ENCODE measurements around the gene UCN3.
"Not testable (repeated sequence)": the region's sequence is repeated elsewhere in the genome, so short reads cannot be mapped to it uniquely, and the experiment has no call there.

Gene UCN3

DNA sequence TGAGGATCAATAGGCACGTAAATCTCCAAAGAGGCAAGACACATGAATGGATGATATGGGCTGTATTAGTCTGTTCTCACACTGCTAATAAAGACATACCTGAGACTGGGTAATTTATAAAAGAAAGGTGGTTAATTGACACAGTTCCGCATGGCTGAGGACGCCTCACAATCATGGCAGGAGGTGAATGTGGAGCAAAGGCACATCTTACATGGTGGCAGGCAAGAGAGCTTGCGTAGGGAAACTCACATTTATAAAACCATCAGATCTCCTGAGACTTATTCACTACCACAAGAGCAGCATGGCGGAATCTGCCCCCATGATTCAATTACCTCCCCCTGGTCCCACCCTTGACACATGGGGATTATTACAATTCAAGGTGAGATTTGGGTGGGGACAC is 14.4 kb downstream of the UCN3 start:
- not testable (repeated sequence) for H3K4me3 Mint-ChIP-seq; ATAC-seq (ENCODE audit: low read depth); H3K27me3 Mint-ChIP-seq; H3K36me3 Mint-ChIP-seq; H3K4me1 Mint-ChIP-seq; H3K9me3 Mint-ChIP-seq; H3K27ac Mint-ChIP-seq; DNase-seq (ENCODE audit: low spot score in 2 of 2)

DNA sequence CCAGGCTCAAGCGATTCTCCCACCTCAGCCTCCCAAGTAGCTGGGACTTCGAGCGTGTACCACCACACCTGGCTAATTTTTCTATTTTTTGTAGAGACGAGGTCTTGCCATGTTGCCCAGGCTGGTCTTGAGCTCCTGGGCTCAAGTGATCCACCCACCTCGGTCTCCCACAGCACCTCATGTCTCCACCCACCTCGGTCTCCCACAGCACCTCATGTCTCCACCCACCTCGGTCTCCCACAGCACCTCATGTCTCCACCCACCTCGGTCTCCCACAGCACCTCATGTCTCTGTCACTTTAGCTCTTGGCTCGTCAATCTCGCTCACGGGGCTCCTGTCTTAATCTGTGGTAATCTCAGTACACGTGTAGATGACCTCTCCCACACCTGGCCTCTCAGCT is 15.6 kb downstream of the UCN3 start:
- not testable (repeated sequence) for ATAC-seq (ENCODE audit: low read depth); H3K4me3 Mint-ChIP-seq; DNase-seq (ENCODE audit: low spot score in 2 of 2); H3K27me3 Mint-ChIP-seq; H3K9me3 Mint-ChIP-seq; H3K36me3 Mint-ChIP-seq; H3K27ac Mint-ChIP-seq; H3K4me1 Mint-ChIP-seq

DNA sequence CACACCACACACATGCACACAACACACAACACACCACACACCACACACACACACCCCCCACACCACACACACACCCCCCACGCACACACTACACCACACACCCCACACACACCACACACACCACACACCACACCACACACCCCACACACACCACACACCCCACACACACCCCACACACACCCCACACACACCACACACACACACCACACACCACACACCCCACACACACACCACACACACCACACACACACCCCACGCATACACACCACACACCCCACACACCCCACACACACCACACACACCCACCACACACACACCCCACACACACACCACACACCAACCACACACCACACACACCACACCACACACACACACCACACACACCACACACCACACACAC is 16.4 kb downstream of the UCN3 start:
- no peak overlapping the region for H3K27ac Mint-ChIP-seq

DNA sequence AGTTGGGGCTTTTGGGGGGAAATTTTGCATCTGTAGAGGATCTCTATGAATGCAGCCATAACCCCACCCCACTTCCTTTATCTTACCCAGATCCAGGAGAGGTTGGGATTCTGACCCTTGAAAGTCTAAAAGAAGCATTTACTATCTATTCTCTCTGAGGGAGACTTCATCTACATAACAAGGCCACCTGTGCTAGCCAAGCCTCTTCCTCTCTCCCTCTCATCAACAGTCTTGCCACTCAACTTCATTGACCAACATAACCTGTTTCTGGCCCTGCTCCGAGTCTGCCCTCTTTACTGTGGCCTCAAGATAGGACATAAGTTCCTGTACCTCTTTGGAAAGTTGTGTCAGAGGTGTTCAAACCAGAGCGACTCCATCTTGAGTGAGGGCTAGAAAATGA is 20.5 kb downstream of the UCN3 start:
- Mint-ChIP-seq H3K4me1 (peaks cover 2% of the 10 kb centered on the region), H3K27me3 (peaks cover 13% of the 10 kb centered on the region), H3K4me3 (no peak overlapping the region), H3K36me3 (peaks cover 1% of the 10 kb centered on the region), H3K27ac (no peak overlapping the region), H3K9me3 (peaks cover 9% of the 10 kb centered on the region)
- no peak for ATAC-seq (ENCODE audit: low read depth)
- no peak for DNase-seq (ENCODE audit: low spot score in 2 of 2)

More for the DNA sequence above, 16.4 kb downstream of the UCN3 start:
- H3K36me3 Mint-ChIP-seq = no peaks in the 10 kb centered on the region
- DNase-seq (ENCODE audit: low spot score in 2 of 2) = no peak
- H3K27me3 Mint-ChIP-seq = peaks cover 6% of the 10 kb centered on the region
- ATAC-seq (ENCODE audit: low read depth) = no peak
- no peak overlapping the region for H3K4me3 Mint-ChIP-seq
- H3K9me3 Mint-ChIP-seq = no peaks in the 10 kb centered on the region
- peaks cover 2% of the 10 kb centered on the region for H3K4me1 Mint-ChIP-seq

DNA sequence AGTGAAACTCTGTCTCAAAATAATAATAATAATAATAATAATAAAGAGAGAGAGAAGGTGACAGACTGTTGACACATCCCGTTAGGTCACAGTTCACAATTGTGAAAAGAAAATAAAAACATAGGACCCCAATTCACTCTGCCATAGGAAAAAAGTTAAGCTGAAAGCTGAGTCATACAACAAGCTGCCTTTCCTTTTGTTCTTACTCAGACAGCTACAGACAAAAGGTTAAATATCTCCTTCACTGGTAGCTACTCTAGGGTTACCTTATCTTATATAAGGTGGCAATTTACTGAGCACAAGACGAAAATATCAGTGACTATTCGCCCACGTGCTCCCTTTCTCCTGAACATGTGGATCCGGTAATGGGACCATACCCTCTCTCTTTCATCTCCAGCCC is 22.4 kb downstream of the UCN3 start:
- no peak overlapping the region for H3K27ac Mint-ChIP-seq
- DNase-seq (ENCODE audit: low spot score in 2 of 2) (no peak), ATAC-seq (ENCODE audit: low read depth) (no peak)
- peaks cover 9% of the 10 kb centered on the region for H3K9me3 Mint-ChIP-seq
- H3K4me3 Mint-ChIP-seq = no peak overlapping the region
- H3K36me3 Mint-ChIP-seq = peaks cover 1% of the 10 kb centered on the region
- peaks cover 13% of the 10 kb centered on the region for H3K27me3 Mint-ChIP-seq
- peaks cover 2% of the 10 kb centered on the region for H3K4me1 Mint-ChIP-seq

DNA sequence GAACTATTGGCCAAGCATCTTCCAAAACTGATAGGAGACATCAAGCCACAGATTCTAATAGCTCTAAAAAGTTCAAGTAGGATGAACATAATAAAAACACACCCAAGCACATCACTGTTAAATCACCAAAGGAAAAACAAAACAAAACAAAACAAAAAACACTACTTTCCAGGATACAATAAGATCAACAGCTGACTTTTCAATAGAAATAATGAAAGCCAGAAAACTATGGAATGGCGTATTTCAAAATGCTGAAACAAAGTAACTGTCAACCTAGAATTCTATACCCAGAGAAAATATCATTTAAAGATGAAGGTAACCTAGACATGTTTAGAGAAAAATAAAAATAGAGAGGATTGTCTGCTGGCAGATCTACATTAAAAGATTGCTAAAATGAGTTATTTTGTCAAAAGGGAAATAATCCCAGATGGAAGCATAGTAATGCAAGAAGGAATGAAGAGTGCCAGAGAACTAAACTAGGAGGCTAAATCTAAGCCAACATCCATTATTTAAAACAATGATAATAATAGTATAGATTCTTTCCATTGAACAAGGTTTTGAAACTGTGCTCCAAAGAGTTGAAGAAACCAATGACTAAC is 25.9 kb downstream of the UCN3 start:
- Mint-ChIP-seq H3K27ac (no peak overlapping the region), H3K9me3 (peaks cover 9% of the 10 kb centered on the region), H3K4me1 (no peaks in the 10 kb centered on the region), H3K27me3 (peaks cover 15% of the 10 kb centered on the region), H3K4me3 (no peak overlapping the region), H3K36me3 (peaks cover 1% of the 10 kb centered on the region)
- ATAC-seq (ENCODE audit: low read depth) = no peak
- DNase-seq (ENCODE audit: low spot score in 2 of 2) = no peak

DNA sequence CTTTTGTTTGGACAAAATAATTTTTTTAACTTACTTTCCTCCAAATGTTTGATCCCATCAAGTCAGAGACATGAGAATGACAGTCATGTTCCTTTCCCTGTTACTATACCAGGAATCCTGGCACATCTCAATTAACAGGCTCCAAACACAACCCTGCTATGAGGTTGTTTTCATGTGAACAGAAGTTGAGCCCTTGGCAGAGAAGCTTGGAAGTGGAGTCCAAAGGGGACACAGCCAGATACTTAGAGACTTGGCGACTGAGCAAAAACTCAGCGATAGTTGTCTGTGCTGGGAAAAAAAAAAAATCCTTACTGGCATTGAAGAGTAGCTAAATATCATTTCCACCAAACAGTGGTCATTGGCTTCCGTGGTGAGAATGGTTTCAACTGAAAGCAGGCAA is 27.0 kb downstream of the UCN3 start:
- DNase-seq (ENCODE audit: low spot score in 2 of 2) (no peak), ATAC-seq (ENCODE audit: low read depth) (no peak)
- Mint-ChIP-seq H3K4me1 (no peaks in the 10 kb centered on the region), H3K4me3 (no peak overlapping the region), H3K27me3 (peaks cover 11% of the 10 kb centered on the region), H3K36me3 (peaks cover 1% of the 10 kb centered on the region), H3K9me3 (peaks cover 9% of the 10 kb centered on the region), H3K27ac (no peak overlapping the region)

DNA sequence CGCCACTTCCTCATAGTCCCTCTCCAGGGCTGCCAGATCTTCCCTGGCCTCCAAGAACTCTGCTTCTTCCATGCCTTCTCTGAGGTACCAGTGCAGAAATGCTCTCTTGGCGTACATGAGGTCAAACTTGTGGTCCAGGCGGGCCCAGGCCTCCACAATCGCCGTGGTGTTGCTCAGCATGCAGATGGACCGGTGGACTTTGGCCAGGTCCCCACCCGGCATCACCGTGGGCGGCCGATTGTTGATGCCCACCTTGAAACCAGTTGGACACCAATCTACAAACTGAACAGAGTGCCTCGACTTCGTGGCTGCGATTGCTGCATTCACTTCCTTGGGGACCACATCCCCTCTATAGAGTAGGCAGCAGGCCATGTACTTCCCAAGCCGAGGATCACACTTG is 28.8 kb downstream of the UCN3 start:
- Mint-ChIP-seq H3K4me1 (peaks cover 4% of the 10 kb centered on the region), H3K4me3 (no peak overlapping the region), H3K9me3 (peaks cover 4% of the 10 kb centered on the region), H3K27ac (no peak overlapping the region), H3K36me3 (no peaks in the 10 kb centered on the region), H3K27me3 (peaks cover 12% of the 10 kb centered on the region)
- DNase-seq (ENCODE audit: low spot score in 2 of 2) (no peak), ATAC-seq (ENCODE audit: low read depth) (no peak)

DNA sequence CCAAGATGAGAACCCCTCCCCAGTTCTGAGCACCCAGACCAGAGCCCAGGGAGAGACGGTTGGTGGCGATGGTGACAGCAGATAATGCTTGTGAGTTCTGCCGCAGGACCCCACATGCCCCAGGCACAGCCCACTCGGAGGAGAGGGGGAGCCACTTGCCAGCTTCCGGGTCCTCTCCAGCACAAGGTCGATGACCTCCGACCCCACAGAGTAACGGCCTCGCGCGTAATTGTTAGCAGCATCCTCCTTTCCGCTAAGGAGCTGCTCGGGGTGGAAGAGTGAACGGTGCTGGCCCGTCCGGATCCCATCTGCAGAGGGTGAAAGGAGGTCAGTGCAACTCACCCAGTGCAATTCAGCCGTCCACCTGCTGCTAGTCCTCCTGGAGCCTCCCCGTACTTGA is 30.4 kb downstream of the UCN3 start:
- H3K9me3 Mint-ChIP-seq = no peaks in the 10 kb centered on the region
- no peak overlapping the region for H3K4me3 Mint-ChIP-seq
- H3K27me3 Mint-ChIP-seq = peaks cover 15% of the 10 kb centered on the region
- no peak overlapping the region for H3K27ac Mint-ChIP-seq
- no peaks in the 10 kb centered on the region for H3K36me3 Mint-ChIP-seq
- ATAC-seq (ENCODE audit: low read depth) (no peak), DNase-seq (ENCODE audit: low spot score in 2 of 2) (no peak)
- H3K4me1 Mint-ChIP-seq = peaks cover 4% of the 10 kb centered on the region

DNA sequence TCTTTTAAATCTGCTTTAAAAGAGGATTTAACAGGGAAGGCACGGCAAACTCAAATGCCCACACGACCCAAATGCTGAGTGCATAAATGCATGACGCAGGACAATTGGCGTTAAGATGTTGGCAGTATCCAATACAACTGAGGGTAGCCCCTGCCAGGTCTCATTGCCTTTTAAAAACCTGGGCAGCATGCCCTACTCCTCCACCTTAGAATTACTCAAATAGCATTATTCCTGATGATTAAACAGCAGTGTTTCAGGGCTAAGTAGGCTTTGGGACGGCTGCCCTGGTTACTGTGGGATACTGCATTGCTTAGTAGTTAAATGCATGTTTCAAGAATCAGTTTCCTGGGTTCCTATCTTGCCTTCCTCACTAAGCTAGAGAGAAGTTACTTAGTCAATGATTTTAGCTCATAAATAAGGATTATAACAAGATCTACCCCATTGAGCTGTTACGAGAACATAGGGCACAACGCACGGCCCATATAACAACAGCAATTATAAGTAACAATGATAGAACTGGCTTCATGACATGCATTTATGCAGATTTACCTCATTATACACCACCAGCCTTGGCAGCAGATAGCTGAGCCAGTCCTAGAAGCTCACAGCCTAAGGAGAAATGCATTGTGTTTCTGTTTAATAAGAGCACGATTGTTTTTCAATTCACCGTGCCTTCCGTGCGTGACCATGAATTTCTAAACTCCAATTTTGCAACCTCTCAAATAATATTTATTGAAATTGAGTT is 32.0 kb downstream of the UCN3 start:
- H3K4me1 Mint-ChIP-seq = peaks cover 4% of the 10 kb centered on the region
- DNase-seq (ENCODE audit: low spot score in 2 of 2) (no peak), ATAC-seq (ENCODE audit: low read depth) (no peak)
- H3K27me3 Mint-ChIP-seq = peaks cover 18% of the 10 kb centered on the region
- H3K36me3 Mint-ChIP-seq = no peaks in the 10 kb centered on the region
- no peak overlapping the region for H3K4me3 Mint-ChIP-seq
- no peak overlapping the region for H3K27ac Mint-ChIP-seq
- H3K9me3 Mint-ChIP-seq = no peaks in the 10 kb centered on the region

DNA sequence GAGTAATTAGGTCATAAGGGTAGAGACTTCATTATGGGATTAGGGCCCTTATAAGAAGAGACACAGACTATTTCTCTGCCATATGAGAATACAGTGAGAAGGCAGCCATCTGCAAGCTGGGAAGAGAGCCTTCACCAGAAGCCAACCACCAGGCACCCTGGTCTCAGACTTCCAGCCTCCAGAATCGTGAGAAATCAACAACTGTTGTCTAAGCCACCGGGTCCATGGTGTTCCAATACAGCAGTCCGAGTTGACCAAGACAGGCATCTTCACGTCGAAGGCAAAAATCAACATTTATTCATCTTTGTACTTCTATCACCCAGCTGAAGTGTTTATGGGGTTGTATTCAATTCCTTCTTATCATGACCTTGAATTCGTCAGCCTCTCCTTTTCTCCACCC is 34.6 kb downstream of the UCN3 start:
- ATAC-seq (ENCODE audit: low read depth) = no peak

DNA sequence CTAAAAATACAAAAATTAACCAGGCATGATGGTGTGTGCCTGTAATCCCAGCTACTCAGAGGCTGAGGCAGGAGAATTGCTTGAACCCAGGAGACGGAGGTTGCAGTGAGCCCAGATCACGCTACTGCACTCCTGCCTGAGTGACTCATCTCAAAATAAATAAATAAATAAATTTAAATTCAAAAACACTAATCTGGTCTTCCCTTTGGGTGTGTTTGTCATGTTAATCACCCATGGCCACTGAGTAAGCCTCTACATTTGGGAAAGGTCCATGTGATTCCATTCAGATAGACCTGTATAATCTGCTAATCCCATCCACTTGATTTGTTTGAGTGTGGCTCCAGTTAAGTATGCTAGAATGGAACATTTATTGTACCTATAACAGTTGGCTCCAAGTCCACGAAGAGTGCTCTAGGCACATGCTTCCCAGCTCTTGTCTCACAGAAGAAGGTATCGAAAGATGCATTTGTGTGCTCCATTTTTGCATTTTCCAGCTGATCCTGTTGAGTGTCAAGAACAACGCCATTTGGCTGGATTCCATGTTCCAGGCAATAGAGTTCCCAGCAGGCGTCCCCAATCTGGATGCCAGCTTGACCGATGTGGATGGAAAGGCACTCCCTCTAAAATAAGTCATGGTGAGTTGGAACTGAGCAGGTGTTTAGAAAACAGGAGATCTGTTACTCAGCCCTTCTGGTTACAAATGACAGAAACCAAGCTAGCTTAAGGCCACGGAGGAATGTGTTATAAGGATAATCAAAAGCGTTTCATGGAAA is 35.9 kb downstream of the UCN3 start:
- no peak overlapping the region for H3K27ac Mint-ChIP-seq
- H3K4me3 Mint-ChIP-seq = no peak overlapping the region
- no peaks in the 10 kb centered on the region for H3K9me3 Mint-ChIP-seq
- H3K4me1 Mint-ChIP-seq = peaks cover 4% of the 10 kb centered on the region
- H3K36me3 Mint-ChIP-seq = no peaks in the 10 kb centered on the region
- H3K27me3 Mint-ChIP-seq = peaks cover 14% of the 10 kb centered on the region
- no peak for ATAC-seq (ENCODE audit: low read depth)
- DNase-seq (ENCODE audit: low spot score in 2 of 2) = no peak

More for the DNA sequence above, 34.6 kb downstream of the UCN3 start:
- H3K27me3 Mint-ChIP-seq = peaks cover 16% of the 10 kb centered on the region
- H3K4me1 Mint-ChIP-seq = peaks cover 4% of the 10 kb centered on the region
- no peaks in the 10 kb centered on the region for H3K9me3 Mint-ChIP-seq
- H3K27ac Mint-ChIP-seq = no peak overlapping the region
- no peak for DNase-seq (ENCODE audit: low spot score in 2 of 2)
- no peaks in the 10 kb centered on the region for H3K36me3 Mint-ChIP-seq
- no peak overlapping the region for H3K4me3 Mint-ChIP-seq

DNA sequence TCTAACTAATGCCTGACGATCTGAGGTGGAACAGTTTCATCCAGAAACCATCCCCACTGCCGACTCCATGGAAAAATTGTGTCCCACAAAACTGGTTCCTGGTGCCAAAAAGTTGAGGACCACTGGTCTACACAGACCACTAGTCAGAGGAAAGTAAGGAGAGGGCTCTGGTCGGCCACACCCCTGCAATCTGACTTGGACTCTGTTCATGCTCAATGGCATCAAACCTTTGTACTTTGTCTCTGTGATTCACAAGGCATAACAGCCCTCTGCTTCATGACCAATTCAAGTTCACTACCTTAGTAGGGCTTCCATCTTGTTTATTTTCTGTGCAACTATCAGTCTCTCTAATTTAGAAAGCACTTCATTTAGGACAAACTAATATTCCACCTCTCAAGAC is 38.0 kb downstream of the UCN3 start:
- H3K4me3 Mint-ChIP-seq = no peak overlapping the region
- no peak overlapping the region for H3K27ac Mint-ChIP-seq
- H3K27me3 Mint-ChIP-seq = peaks cover 8% of the 10 kb centered on the region
- no peaks in the 10 kb centered on the region for H3K4me1 Mint-ChIP-seq
- no peaks in the 10 kb centered on the region for H3K9me3 Mint-ChIP-seq
- no peak for DNase-seq (ENCODE audit: low spot score in 2 of 2)
- H3K36me3 Mint-ChIP-seq = no peaks in the 10 kb centered on the region
- no peak for ATAC-seq (ENCODE audit: low read depth)

DNA sequence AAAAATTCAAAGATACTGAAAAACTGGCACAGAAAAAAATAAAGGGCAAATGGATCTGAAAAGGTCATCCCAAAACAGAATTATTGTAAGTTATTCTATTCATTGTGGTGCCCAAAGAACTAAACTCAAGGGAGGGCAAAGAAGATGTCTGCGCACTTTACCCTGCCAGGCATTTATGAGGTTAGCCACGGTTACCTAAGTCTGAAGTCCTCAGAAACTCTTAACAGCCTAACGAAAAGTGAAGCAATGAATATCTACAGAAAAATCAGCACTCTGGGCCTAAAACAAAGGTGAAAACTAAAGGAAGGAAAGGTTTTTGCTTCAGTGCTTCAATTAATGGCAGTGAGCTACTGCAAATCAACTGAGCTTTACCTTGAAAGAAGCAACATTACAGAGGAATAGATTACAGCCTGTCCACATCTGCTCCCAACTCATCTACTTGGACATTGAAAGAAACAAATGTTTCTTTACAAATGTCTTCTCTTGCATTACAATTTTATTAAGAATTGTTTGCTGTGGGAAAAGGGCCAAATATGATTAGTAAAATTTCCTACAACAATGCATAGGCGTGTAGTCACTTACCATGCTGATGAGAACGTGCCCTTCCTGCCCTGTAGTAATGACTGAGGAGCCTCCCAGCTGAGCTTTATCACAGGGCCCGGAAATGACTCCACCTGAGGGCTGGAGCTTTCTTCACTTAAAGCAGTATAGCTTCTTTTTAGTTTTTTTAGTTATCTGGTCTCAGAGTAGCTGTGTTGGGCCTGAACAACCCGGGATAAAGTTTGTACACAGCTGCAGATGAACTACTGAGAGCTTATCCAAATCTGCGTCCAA is 39.7 kb downstream of the UCN3 start, which contains the start of gene TUBAL3:
Gene TUBAL3, minus strand, starts transcription at position 621 of the 834 bp plus-strand sequence. Its CDS starts 36 bp downstream, at position 585.
- no peaks in the 10 kb centered on the region for H3K36me3 Mint-ChIP-seq
- H3K27ac Mint-ChIP-seq = no peak within 1 kb of the TSS
- no peak within 1 kb of the TSS for H3K4me3 Mint-ChIP-seq
- no peaks in the 10 kb centered on the region for H3K9me3 Mint-ChIP-seq
- no peaks in the 10 kb centered on the region for H3K4me1 Mint-ChIP-seq
- ATAC-seq (ENCODE audit: low read depth) (no peak), DNase-seq (ENCODE audit: low spot score in 2 of 2) (no peak)
- peaks cover 4% of the 10 kb centered on the region for H3K27me3 Mint-ChIP-seq
